Measurements from ENCODE around the gene SLC2A9. TPM values are rescaled to one million over a fixed set of nuclear protein-coding genes. Genes with fewer than 3 reads are reported as not detected.

Gene SLC2A9
- total RNA-seq, 1 experiment from 2014 or later = 1.8 TPM

GRCh38 chr4:9942139-9942538 lies 79.2 kb downstream of the SLC2A9 start:
- CTCF ChIA-PET = no interaction called here
- H3K27me3 Mint-ChIP-seq (ENCODE audit: unreplicated experiment) = peaks cover 12% of the 10 kb centered on the region
- no peak for TF ChIP-seq CTCF (IDR thresholded peaks at IDR 0.05; ENCODE audit: unreplicated experiment)
- DNase-seq = no peak
- H3K9me3 Mint-ChIP-seq (ENCODE audit: low read depth, unreplicated experiment) = no peaks in the 10 kb centered on the region
- no peaks in the 10 kb centered on the region for H3K4me1 Mint-ChIP-seq (ENCODE audit: low read depth, unreplicated experiment)
- no peak overlapping the region for H3K27ac Mint-ChIP-seq (ENCODE audit: unreplicated experiment)
- no TSS peak for BruUV-seq (replicated peaks)
- no peak overlapping the region for H3K4me3 Mint-ChIP-seq (ENCODE audit: low read depth, unreplicated experiment)
- intact Hi-C loops (cut with micrococcal nuclease; ENCODE audit: unreplicated experiment) = no loop called here
- no peaks in the 10 kb centered on the region for H3K36me3 Mint-ChIP-seq (ENCODE audit: insufficient read depth, unreplicated experiment)

- Mint-ChIP-seq H3K27me3 (ENCODE audit: unreplicated experiment) (peaks cover 12% of the 10 kb centered on the region), H3K36me3 (ENCODE audit: insufficient read depth, unreplicated experiment) (no peaks in the 10 kb centered on the region), H3K4me3 (ENCODE audit: low read depth, unreplicated experiment) (no peak overlapping the region), H3K9me3 (ENCODE audit: low read depth, unreplicated experiment) (no peaks in the 10 kb centered on the region), H3K4me1 (ENCODE audit: low read depth, unreplicated experiment) (no peaks in the 10 kb centered on the region), H3K27ac (ENCODE audit: unreplicated experiment) (no peak overlapping the region)
- TF ChIP-seq CTCF (IDR thresholded peaks at IDR 0.05; ENCODE audit: unreplicated experiment) = no peak
- intact Hi-C loops (cut with micrococcal nuclease; ENCODE audit: unreplicated experiment) = no loop called here
- CTCF ChIA-PET = no interaction called here
- DNase-seq = no peak
- BruUV-seq (replicated peaks) = no TSS peak
Observed at GRCh38 chr4:9940041-9940440, 81.3 kb downstream of the SLC2A9 start.

GRCh38 chr4:9938933-9939332 lies 82.4 kb downstream of the SLC2A9 start:
- no peaks in the 10 kb centered on the region for H3K9me3 Mint-ChIP-seq (ENCODE audit: low read depth, unreplicated experiment)
- H3K4me3 Mint-ChIP-seq (ENCODE audit: low read depth, unreplicated experiment) = no peak overlapping the region
- H3K36me3 Mint-ChIP-seq (ENCODE audit: insufficient read depth, unreplicated experiment) = no peaks in the 10 kb centered on the region
- BruUV-seq (replicated peaks) = no TSS peak
- H3K27me3 Mint-ChIP-seq (ENCODE audit: unreplicated experiment) = peaks cover 6% of the 10 kb centered on the region
- intact Hi-C loops (cut with micrococcal nuclease; ENCODE audit: unreplicated experiment) = no loop called here
- TF ChIP-seq CTCF (IDR thresholded peaks at IDR 0.05; ENCODE audit: unreplicated experiment) = no peak
- no peaks in the 10 kb centered on the region for H3K4me1 Mint-ChIP-seq (ENCODE audit: low read depth, unreplicated experiment)
- CTCF ChIA-PET = no interaction called here
- H3K27ac Mint-ChIP-seq (ENCODE audit: unreplicated experiment) = no peak overlapping the region
- no peak for DNase-seq

GRCh38 chr4:9937078-9937477 lies 84.2 kb downstream of the SLC2A9 start:
- no peaks in the 10 kb centered on the region for H3K9me3 Mint-ChIP-seq (ENCODE audit: low read depth, unreplicated experiment)
- TF ChIP-seq CTCF (IDR thresholded peaks at IDR 0.05; ENCODE audit: unreplicated experiment) = no peak
- BruUV-seq (replicated peaks) = no TSS peak
- no peaks in the 10 kb centered on the region for H3K4me1 Mint-ChIP-seq (ENCODE audit: low read depth, unreplicated experiment)
- no peaks in the 10 kb centered on the region for H3K36me3 Mint-ChIP-seq (ENCODE audit: insufficient read depth, unreplicated experiment)
- intact Hi-C loops (cut with micrococcal nuclease; ENCODE audit: unreplicated experiment) = no loop called here
- H3K27ac Mint-ChIP-seq (ENCODE audit: unreplicated experiment) = no peak overlapping the region
- no peak for DNase-seq
- CTCF ChIA-PET = no interaction called here
- peaks cover 18% of the 10 kb centered on the region for H3K27me3 Mint-ChIP-seq (ENCODE audit: unreplicated experiment)
- no peak overlapping the region for H3K4me3 Mint-ChIP-seq (ENCODE audit: low read depth, unreplicated experiment)

Measured in Calu3 (cell line).